Stimulated activated CD8-positive, alpha-beta memory T cell treated with anti-CD3 and anti-CD28 coated beads, Interleukin-7, amount 100 ng/mL, for 48 hours (primary cell): Measurements from ENCODE around the gene CREB5.
"Not testable (repeated sequence)": the region's sequence is repeated elsewhere in the genome, so short reads cannot be mapped to it uniquely, and the experiment has no call there.

Experiments used
- DNase-seq, 2 donors: peaks; one replicate each; pipeline ENCODE4 v3.0.0-alpha.2; 2020; ENCODE audit warnings: low read depth in 1 of 2; ENCODE audit errors: extremely low read depth in 1 of 2

CREB5 gene

GRCh38 chr7:28539289-28539981 is 127.1 kb downstream of the CREB5 start:
- DNase-seq, result no peak

DNA sequence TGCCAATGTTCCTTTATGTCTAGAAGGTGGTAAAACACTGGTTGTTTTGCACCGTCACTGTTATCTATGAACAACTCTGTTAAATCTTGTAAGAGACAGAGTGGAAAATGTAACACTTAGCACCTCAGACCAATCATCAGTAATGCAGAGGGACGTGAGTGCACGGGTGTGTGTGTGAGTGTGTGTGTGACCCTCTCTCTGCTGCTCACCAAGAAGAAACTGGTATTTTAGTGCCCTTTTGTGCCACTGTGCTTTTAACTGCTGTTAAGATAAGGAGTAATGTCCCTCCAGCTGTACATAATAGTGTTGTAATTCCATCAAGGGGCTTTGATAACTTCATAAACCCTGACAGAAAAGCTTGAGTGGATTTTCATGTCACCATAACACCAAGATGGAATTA is 130.1 kb downstream of the CREB5 start:
- DNase-seq, result no peak

DNA sequence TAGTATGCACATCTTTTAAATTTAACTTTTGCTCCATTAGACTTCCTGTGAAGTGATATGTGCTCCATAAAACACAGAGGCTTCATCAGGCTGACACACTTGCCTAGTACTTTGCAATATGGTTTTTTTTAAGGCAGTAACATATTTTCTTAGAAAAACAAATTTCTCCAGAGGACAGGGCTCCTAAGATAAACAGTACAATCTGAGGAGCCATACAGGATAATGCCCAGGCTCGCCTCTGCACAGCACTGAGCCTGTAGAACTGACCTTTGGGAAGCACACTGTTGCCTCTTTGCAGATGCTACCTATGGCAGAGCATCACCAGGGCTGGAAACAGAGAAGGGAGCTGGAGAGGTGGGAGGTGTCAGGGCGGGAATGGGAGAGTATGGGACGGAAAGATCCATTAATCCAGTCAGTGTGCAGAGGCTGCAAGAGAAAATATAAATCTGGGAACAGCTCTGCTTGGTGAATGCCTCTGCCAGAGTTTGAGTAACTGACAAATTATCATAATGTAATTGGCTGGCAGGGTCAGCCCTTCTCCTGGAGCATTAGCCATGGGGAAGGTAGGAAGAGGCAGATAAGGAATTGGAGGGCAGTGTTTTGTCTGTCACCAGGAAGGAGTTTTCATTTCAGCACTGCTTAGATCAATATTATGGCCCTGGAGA is 132.3 kb downstream of the CREB5 start:
- no peak for DNase-seq

GRCh38 chr7:28546067-28546466 is 133.7 kb downstream of the CREB5 start:
- no peak for DNase-seq

GRCh38 chr7:28547115-28547514 is 134.8 kb downstream of the CREB5 start:
- no peak for DNase-seq

DNA sequence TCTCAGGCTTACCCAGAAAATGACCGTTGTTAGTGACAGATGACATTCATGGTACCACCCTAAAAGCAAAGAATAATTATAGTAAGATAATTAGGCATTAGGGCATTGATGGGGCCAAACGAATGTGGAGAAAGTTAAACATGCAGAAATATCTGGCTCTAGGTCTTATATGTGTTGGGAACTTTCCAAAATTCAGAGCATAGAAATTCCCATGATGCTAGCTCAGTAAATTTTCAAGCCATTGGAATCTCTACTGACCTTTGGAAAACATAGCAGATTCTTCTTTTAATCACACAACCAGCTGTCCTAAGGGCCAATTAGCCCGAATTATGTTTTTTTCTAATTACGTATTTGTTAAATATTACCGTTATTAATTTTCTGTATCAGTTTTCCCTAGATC is 136.1 kb downstream of the CREB5 start:
- no peak for DNase-seq

DNA sequence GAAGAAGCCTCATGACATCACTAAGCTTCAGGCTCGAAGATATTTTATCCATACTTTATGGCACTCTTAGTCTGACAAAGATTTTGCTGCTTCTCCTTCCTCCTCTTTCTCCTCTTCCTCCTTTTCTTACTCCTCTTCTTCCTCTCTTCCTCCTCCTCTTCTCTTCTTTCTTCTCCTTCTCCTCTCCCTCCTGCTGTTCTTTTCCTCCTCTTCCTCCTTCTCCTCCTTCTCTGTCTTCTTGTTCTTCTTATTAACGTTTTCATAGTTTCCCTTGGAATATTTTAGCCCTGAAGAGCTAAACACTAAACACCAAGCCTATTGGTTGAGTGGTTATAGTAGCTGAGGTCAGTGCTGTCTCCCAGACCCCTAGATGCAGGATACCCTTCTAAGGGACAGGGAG is 137.7 kb downstream of the CREB5 start:
- DNase-seq, result no peak

- DNase-seq, result no peak
These were observed 138.4 kb downstream of the CREB5 start for GRCh38 chr7:28550580-28551186.

GRCh38 chr7:28551331-28551730 is 139.0 kb downstream of the CREB5 start:
- no peak for DNase-seq

DNA sequence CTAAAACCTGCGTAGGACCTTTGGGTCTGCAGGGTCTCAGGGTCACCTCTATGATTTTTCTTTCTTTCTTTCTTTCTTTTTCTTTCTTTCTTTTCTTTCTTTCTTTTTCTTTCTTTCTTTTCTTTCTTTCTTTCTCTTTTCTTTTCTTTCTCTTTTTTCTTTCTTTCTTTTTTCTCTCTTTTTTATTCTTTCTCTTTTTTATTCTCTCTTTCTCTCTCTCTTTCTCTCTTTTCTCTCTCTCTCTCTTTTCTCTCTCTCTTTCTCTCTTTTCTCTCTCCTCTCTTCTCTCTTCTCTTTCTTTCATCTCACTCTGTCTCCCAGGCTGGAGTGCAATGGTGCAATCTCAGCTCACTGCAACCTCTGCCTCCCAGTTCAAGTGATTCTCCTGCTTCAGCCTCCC is 139.4 kb downstream of the CREB5 start:
- not testable (repeated sequence) for DNase-seq

GRCh38 chr7:28554802-28555471 is 142.6 kb downstream of the CREB5 start:
- DNase-seq, result no peak

DNA sequence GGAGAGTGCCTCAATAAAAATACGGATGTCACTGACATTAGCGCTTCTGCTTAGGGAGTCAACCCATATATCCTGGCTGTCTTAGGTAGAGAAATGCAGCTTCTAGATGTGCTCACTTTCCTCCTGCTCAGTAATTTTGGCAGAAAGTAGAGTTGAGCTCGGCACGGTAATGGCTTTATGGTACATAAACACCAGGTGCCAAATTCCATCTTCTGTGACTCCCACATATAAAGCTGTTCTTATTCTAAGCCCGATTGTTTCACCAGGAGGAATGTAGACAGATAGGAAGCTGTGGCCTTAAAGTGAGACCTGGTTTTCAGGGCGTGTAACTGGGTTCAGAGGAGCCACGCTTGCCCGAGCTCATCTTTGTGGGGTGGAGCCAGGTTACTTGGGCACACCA is 143.7 kb downstream of the CREB5 start:
- DNase-seq, result no peak

DNA sequence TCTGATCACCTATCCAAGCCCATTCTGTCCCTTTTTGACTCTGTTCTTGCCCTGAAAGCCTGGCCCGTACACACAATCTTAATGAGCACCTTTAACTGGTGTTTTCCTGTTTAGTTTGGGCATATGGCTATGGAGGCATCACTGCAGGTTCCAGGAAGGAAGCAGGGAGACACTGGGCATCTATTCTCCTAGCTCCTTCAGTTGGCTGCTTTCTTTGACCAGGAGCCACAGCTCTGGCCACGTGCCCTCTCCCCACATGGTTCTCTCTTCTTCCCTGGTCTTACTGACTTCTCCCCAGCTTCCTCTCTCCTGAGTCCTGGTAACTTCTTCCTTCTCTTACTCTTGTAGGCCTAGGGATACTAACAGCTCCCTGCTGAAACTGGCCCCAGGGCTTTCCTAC is 144.4 kb downstream of the CREB5 start:
- DNase-seq, result no peak

- no peak for DNase-seq
These were observed 145.9 kb downstream of the CREB5 start for GRCh38 chr7:28558236-28558635.

DNA sequence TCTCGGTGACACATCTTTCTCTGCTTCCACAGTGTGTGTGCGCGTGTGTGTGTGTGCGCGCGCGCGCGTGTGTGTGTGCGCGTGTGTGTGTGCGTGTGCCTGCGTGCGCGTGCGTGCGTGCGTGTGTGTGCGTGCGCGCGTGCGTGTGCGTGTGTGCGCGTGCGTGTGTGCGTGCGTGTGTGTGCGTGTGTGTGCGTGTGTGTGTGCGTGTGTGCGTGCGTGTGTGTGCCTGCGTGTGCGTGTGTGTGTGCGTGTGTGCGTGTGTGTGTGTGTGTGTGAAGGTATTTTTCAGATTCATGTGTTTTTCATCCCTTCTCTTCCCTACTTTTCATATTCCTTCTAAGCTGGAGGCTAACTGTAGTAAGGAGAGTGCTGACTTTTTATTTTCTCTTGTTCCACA is 148.4 kb downstream of the CREB5 start:
- no peak for DNase-seq

- DNase-seq, result no peak
These were observed 151.7 kb downstream of the CREB5 start for GRCh38 chr7:28564033-28564432.

GRCh38 chr7:28564755-28565374 is 152.5 kb downstream of the CREB5 start:
- DNase-seq, result no peak

GRCh38 chr7:28565980-28566379 is 153.7 kb downstream of the CREB5 start:
- no peak for DNase-seq

- DNase-seq, result no peak
These were observed 158.0 kb downstream of the CREB5 start for GRCh38 chr7:28570113-28570969.

- DNase-seq, result no peak
These were observed 158.6 kb downstream of the CREB5 start for GRCh38 chr7:28570970-28571288.

- no peak for DNase-seq
These were observed 159.1 kb downstream of the CREB5 start for GRCh38 chr7:28571405-28571804.
